AG04450 (cell line): ENCODE data around the gene DDTL. TPM values are rescaled to one million over a fixed set of nuclear protein-coding genes. Genes with fewer than 3 reads are reported as not detected.
"Not testable (repeated sequence)": the region's sequence is repeated elsewhere in the genome, so short reads cannot be mapped to it uniquely, and the experiment has no call there.

Experiments
- CTCF ChIA-PET: fragments of 300-600, 350-600 bp; formaldehyde crosslinking; extraction: SDS; loops from one replicate; lab custom pipeline; 2022; ENCODE audit warnings: antibody characterized with exemption, inconsistent platforms; lab: Charles Lee
- POLR2A ChIA-PET: fragments of 350-600 bp; formaldehyde crosslinking; extraction: SDS; loops from one replicate; lab custom pipeline; 2021; ENCODE audit warnings: antibody characterized with exemption, inconsistent platforms; lab: Yijun Ruan, JAX
- DNase-seq: peaks from one replicate; pipeline ENCODE4 v3.0.0-alpha.2; 2011; ENCODE audit warnings: low read depth, low spot score
- H3K27ac ChIP-seq: one replicate; pipeline ENCODE4 v1.5.1; 2012; ENCODE audit warnings: low read depth, low read length, control low read depth
- H3K27me3 ChIP-seq: one replicate; pipeline ENCODE4 v1.6.0; 2012; ENCODE audit warnings: low read length; ENCODE audit not compliant: control insufficient read depth, insufficient read depth
- H3K4me3 ChIP-seq: 2 replicates; pipeline ENCODE4 v1.5.1; 2011; ENCODE audit warnings: mild to moderate bottlenecking, low read depth, low read length, control low read depth
- H3K9me3 ChIP-seq: 2 replicates; pipeline ENCODE4 v1.5.1; 2012; ENCODE audit warnings: low read length; ENCODE audit not compliant: control insufficient read depth, insufficient read depth
- polyA plus RNA-seq: library from polyadenylated mRNA; depleted of rRNA; stranded (reverse); fragments of >200 nt; gene quantifications from 2 replicates; pipeline ENCODE4 v1.2.3, GENCODE V29; 2011
- TF ChIP-seq, protein P1 (sequence below): IDR thresholded peaks from 2 replicates; pipeline ENCODE4 v1.5.1; 2011; ENCODE audit warnings: low read depth, low read length, control low read depth, inconsistent platforms

Gene DDTL
- polyA plus RNA-seq, 1 experiment: 1.1 TPM

- POLR2A ChIA-PET, H3K27me3 ChIP-seq, H3K27ac ChIP-seq, H3K4me3 ChIP-seq, H3K9me3 ChIP-seq, DNase-seq: not testable (repeated sequence)
- CTCF ChIA-PET: interaction anchor here (0.6 to 1.6 kb wide), 12 partner anchors 17 to 110 kb away, joined by 3 to 11 read pairs (median 4); partner anchors contain the start of gene SLC2A11
These were observed 10.8 kb upstream of the DDTL start for GRCh38 chr22:23955886-23956285.

- H3K27me3 ChIP-seq, H3K27ac ChIP-seq, POLR2A ChIA-PET, H3K4me3 ChIP-seq, H3K9me3 ChIP-seq: not testable (repeated sequence)
- DNase-seq: peak; percentile 24
- CTCF ChIA-PET: interaction anchor here (0.6 to 1.6 kb wide), 12 partner anchors 17 to 110 kb away, joined by 3 to 11 read pairs (median 4); partner anchors contain the start of gene SLC2A11
- TF ChIP-seq, protein P1, sequence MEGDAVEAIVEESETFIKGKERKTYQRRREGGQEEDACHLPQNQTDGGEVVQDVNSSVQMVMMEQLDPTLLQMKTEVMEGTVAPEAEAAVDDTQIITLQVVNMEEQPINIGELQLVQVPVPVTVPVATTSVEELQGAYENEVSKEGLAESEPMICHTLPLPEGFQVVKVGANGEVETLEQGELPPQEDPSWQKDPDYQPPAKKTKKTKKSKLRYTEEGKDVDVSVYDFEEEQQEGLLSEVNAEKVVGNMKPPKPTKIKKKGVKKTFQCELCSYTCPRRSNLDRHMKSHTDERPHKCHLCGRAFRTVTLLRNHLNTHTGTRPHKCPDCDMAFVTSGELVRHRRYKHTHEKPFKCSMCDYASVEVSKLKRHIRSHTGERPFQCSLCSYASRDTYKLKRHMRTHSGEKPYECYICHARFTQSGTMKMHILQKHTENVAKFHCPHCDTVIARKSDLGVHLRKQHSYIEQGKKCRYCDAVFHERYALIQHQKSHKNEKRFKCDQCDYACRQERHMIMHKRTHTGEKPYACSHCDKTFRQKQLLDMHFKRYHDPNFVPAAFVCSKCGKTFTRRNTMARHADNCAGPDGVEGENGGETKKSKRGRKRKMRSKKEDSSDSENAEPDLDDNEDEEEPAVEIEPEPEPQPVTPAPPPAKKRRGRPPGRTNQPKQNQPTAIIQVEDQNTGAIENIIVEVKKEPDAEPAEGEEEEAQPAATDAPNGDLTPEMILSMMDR: peak; percentile 78
These were observed 10.3 kb upstream of the DDTL start for GRCh38 chr22:23956301-23956900.

DNA sequence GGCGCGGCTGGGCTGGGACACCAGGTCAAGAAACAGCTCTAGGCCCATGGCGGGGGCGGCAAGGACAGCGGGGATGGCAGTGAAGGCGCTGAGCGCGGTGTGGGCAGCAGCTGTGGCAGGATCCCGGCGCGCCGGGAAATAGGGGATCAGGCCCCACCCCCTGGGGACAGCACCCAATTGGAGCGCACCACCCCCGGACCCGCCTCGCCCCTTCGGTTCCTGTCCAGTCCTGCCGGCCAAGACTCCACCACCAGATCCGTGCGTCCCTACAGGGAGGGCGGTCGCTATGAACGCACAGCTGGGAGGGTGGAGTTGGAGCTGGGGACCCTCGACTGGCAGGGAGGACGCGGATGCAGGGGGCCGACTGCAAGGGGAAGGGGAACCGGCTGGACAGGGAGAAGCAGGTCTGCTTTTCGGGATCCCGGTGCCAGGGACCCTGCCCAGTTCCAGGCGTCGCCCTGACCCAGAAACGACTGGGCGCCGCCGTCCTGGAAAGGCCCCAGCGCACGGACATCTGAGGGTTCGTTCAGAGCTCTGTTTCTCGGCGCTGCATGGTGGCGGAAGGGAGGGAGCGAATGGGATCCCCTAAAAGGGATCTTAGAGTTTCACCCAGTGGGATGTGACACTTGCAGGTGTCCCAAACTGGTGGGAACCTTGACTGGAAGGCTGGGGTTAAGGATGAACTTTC, 5.5 kb upstream of the DDTL start, which contains the start of gene GSTT2B:
GSTT2B (minus strand) TSS at position 112 of the 688 bp plus-strand sequence; CDS start at position 48, 64 bp downstream.
- H3K27me3 ChIP-seq, DNase-seq, CTCF ChIA-PET, POLR2A ChIA-PET, H3K27ac ChIP-seq, H3K9me3 ChIP-seq: not testable (repeated sequence)
- peak within 1 kb of the TSS; percentile 51 for H3K4me3 ChIP-seq

- POLR2A ChIA-PET, H3K27me3 ChIP-seq, H3K4me3 ChIP-seq, CTCF ChIA-PET, H3K9me3 ChIP-seq, DNase-seq, H3K27ac ChIP-seq: not testable (repeated sequence)
These were observed 594 bp upstream of the DDTL start for GRCh38 chr22:23966094-23966493.

GRCh38 chr22:23969071-23969470, 2.4 kb downstream of the DDTL start:
- no peak for DNase-seq
- no peak overlapping the region for H3K4me3 ChIP-seq
- H3K9me3 ChIP-seq: no peaks in the 10 kb centered on the region
- no peak overlapping the region for H3K27ac ChIP-seq
- CTCF ChIA-PET: no interaction called here
- no peaks in the 10 kb centered on the region for H3K27me3 ChIP-seq
- POLR2A ChIA-PET: no interaction called here
- TF ChIP-seq, protein P1: no peak

DNA sequence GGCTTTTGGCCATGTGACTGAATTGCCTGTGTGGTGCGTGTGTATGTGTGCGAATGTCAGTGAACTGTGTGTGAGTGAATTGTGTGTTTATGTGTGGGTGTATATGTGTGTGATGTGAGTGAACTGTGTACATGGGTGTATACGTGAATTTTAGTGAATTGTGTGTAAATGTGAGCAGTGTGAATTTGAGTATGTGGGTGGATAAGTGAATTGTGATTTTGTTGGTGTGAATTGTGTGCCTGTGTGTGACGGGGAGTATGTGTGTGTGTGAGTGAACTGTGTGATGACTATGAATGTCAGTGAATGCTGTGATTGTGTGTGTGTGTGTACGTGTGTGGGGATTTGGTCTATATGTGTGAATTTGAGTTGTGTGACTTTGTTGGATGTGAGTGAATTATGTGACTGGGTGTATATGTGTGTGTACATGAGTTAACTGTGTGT, 3.5 kb downstream of the DDTL start:
- ChIA-PET CTCF (no interaction called here), POLR2A (no interaction called here)
- H3K9me3 ChIP-seq: no peaks in the 10 kb centered on the region
- TF ChIP-seq, protein P1: no peak
- H3K27ac ChIP-seq: no peak overlapping the region
- H3K4me3 ChIP-seq: no peak overlapping the region
- DNase-seq: no peak
- no peaks in the 10 kb centered on the region for H3K27me3 ChIP-seq
